HG03520 (cell line): ENCODE data around the gene AKAP6.

Experiments used
- ATAC-seq: cut with Tn5 transposase; IDR thresholded peaks from one replicate; pipeline ENCODE4 v1.9.1; 2021; ENCODE audit warnings: mild to moderate bottlenecking, moderate library complexity; ENCODE audit not compliant: unreplicated experiment

AKAP6 gene

GRCh38 chr14:32701475-32701874 is 372.4 kb downstream of the AKAP6 start:
- ATAC-seq, result no peak

- ATAC-seq, result no peak
Observed at GRCh38 chr14:32702088-32702487, 373.0 kb downstream of the AKAP6 start.

- peak; percentile 95 for ATAC-seq
Observed at GRCh38 chr14:32702562-32702961, 373.5 kb downstream of the AKAP6 start.

- ATAC-seq, result no peak
Observed at GRCh38 chr14:32703183-32703621, 374.1 kb downstream of the AKAP6 start.

GRCh38 chr14:32706721-32707519 is 377.8 kb downstream of the AKAP6 start:
- no peak for ATAC-seq

- no peak for ATAC-seq
Observed at GRCh38 chr14:32707742-32708500, 378.8 kb downstream of the AKAP6 start.

GRCh38 chr14:32709027-32709426 is 379.9 kb downstream of the AKAP6 start:
- ATAC-seq, result no peak

GRCh38 chr14:32710231-32710671 is 381.2 kb downstream of the AKAP6 start:
- ATAC-seq, result no peak

GRCh38 chr14:32710731-32711680 is 381.9 kb downstream of the AKAP6 start:
- ATAC-seq, result peak; percentile 73

GRCh38 chr14:32713856-32714255 is 384.8 kb downstream of the AKAP6 start:
- ATAC-seq, result no peak

GRCh38 chr14:32719601-32720000 is 390.5 kb downstream of the AKAP6 start:
- no peak for ATAC-seq

- no peak for ATAC-seq
Observed at GRCh38 chr14:32720927-32721326, 391.8 kb downstream of the AKAP6 start.

- no peak for ATAC-seq
Observed at GRCh38 chr14:32722631-32723183, 393.6 kb downstream of the AKAP6 start.

- ATAC-seq, result no peak
Observed at GRCh38 chr14:32724867-32725471, 395.9 kb downstream of the AKAP6 start.

GRCh38 chr14:32726516-32726915 is 397.4 kb downstream of the AKAP6 start:
- no peak for ATAC-seq

- no peak for ATAC-seq
Observed at GRCh38 chr14:32727832-32728231, 398.7 kb downstream of the AKAP6 start.

GRCh38 chr14:32728526-32728925 is 399.4 kb downstream of the AKAP6 start:
- ATAC-seq, result no peak

GRCh38 chr14:32728976-32729375 is 399.9 kb downstream of the AKAP6 start:
- ATAC-seq, result no peak

GRCh38 chr14:32731249-32731648 is 402.2 kb downstream of the AKAP6 start:
- no peak for ATAC-seq

GRCh38 chr14:32733015-32733414 is 403.9 kb downstream of the AKAP6 start:
- no peak for ATAC-seq
